GM12878 (cell line): Measurements from ENCODE around the gene IP6K3. TPM values are rescaled to one million over a fixed set of nuclear protein-coding genes. Genes with fewer than 3 reads are reported as not detected.

Source experiments
- ATAC-seq: fragments of 200-7000 bp; cut with Tn5 transposase; 3 replicates; pipeline ENCODE4 v1.9.1; 2020; ENCODE audit warnings: mild to moderate bottlenecking, moderate library complexity
- BruUV-seq: library from RNA; stranded (reverse); fragments of 400-500 nt; replicated peaks from 2 replicates; lab custom pipeline; 2021; lab: Mats Ljungman, UMichigan
- CTCF ChIA-PET: fragments of 300-600 bp; sonication (Branson Sonifier 250); formaldehyde crosslinking; extraction: SDS; loops from one replicate; lab custom pipeline; 2021; ENCODE audit warnings: inconsistent platforms; lab: Yijun Ruan, JAX
- POLR2A ChIA-PET: fragments of 350-600 bp; formaldehyde crosslinking; extraction: SDS; loops from one replicate; lab custom pipeline; 2021; ENCODE audit warnings: inconsistent platforms; lab: Charles Lee
- RAD21 ChIA-PET: fragments of 300-600 bp; sonication (Branson Sonifier 250); formaldehyde crosslinking; loops from one replicate; lab custom pipeline; 2023; ENCODE audit warnings: antibody characterized with exemption; ENCODE audit not compliant: unreplicated experiment; lab: Charles Lee
- SMC1A ChIA-PET: fragments of 300-600 bp; sonication (Branson Sonifier 250); formaldehyde crosslinking; loops from one replicate; lab custom pipeline; 2023; ENCODE audit not compliant: unreplicated experiment, uncharacterized antibody; lab: Charles Lee
- DNase-seq: peaks from one replicate; pipeline ENCODE4 v3.0.0-alpha.2; 2011; ENCODE audit warnings: low read depth, low spot score
- FAIRE-seq: peaks from 3 replicates; lab custom pipeline; 2011; peaks lifted over from hg19 to GRCh38; lab: Jason Lieb, UNC
- H2AFZ ChIP-seq: 2 replicates; pipeline ENCODE4 v1.6.0; 2011; ENCODE audit warnings: low read depth, low read length, control low read depth; ENCODE audit not compliant: control insufficient read depth
- H3K27ac ChIP-seq: 2 replicates; pipeline ENCODE4 v1.5.1; 2011; ENCODE audit warnings: control low read depth; ENCODE audit not compliant: control insufficient read depth, insufficient read depth
- H3K27me3 ChIP-seq, 2 experiments: replicated peaks in 1 of 2; 2 replicates each; pipeline versions ENCODE4 v1.6.0 to v1.6.1; 2011; ENCODE audit warnings: low read length in 1 of 2; ENCODE audit not compliant: control insufficient read depth in 2 of 2, insufficient read depth in 2 of 2
- H3K36me3 ChIP-seq, 2 experiments: 2 replicates each; pipeline ENCODE4 v1.5.1; 2011; ENCODE audit warnings: low read length in 1 of 2; ENCODE audit not compliant: control insufficient read depth in 2 of 2, insufficient read depth in 2 of 2
- H3K4me1 ChIP-seq: 2 replicates; pipeline ENCODE4 v1.6.1; 2011; ENCODE audit warnings: mild to moderate bottlenecking, low read length, moderate library complexity, mixed read lengths; ENCODE audit not compliant: control insufficient read depth, insufficient read depth
- H3K4me2 ChIP-seq: 2 replicates; pipeline ENCODE4 v1.6.0; 2011; ENCODE audit warnings: control low read depth; ENCODE audit not compliant: control insufficient read depth, insufficient read depth
- H3K4me3 ChIP-seq: fragments of 200-600 bp; sonication (generic); 2 replicates; pipeline ENCODE4 v1.5.1; 2016
- H3K79me2 ChIP-seq: 2 replicates; pipeline ENCODE4 v1.6.0; 2011; ENCODE audit warnings: low read length; ENCODE audit not compliant: control insufficient read depth, insufficient read depth
- H3K9ac ChIP-seq: 2 replicates; pipeline ENCODE4 v1.8.0; 2011; ENCODE audit warnings: low read length, control low read depth, mixed read lengths; ENCODE audit not compliant: control insufficient read depth, insufficient read depth
- H3K9me3 ChIP-seq: replicated peaks from 3 replicates; pipeline ENCODE4 v1.5.1; 2011; ENCODE audit warnings: mild to moderate bottlenecking, low read length; ENCODE audit not compliant: control insufficient read depth, insufficient read depth
- H4K20me1 ChIP-seq: 2 replicates; pipeline ENCODE4 v1.6.0; 2011; ENCODE audit not compliant: control insufficient read depth, insufficient read depth
- CEBPB ChIP-seq, 2 experiments: fragments of 150-350 bp in 1 of 2; IDR thresholded peaks; 2 replicates each; pipeline ENCODE4 v1.6.1; 2012 to 2014; ENCODE audit warnings: low read depth in 2 of 2, low read length in 2 of 2, borderline replicate concordance in 1 of 2, inconsistent platforms in 1 of 2
- CREB1 ChIP-seq: IDR thresholded peaks from 2 replicates; pipeline ENCODE4 v1.6.1; 2012; ENCODE audit warnings: low read depth, mild to moderate bottlenecking, inconsistent platforms
- NR2C2 ChIP-seq: IDR thresholded peaks from 2 replicates; pipeline ENCODE4 v1.6.1; 2011; ENCODE audit warnings: borderline replicate concordance, low read depth; ENCODE audit not compliant: control insufficient read depth, insufficient read length
- SIX5 ChIP-seq: IDR thresholded peaks from 2 replicates; pipeline ENCODE4 v1.6.1; 2011; ENCODE audit warnings: mild to moderate bottlenecking, low read depth, low read length, moderate library complexity; ENCODE audit not compliant: severe bottlenecking
- WGBS: methylation state at CpG from one replicate; pipeline ENCODE4 v1.1.6; 2016; ENCODE audit warnings: low lambda C conversion rate; ENCODE audit not compliant: insufficient replicate concordance, insufficient coverage; ENCODE audit errors: missing lambda C conversion rate; 5-methylcytosine and 5-hydroxymethylcytosine counted together
- in situ Hi-C: fragments of 300-500 bp; cut with MboI; formaldehyde crosslinking; loops from 9 replicates; pipeline ENCODE4 v1.14.3; 2018; ENCODE audit warnings: mixed read lengths
- intact Hi-C: fragments of 100-400 bp; cut with micrococcal nuclease; formaldehyde crosslinking; loops from one replicate; pipeline ENCODE4 v1.14.2; 2022; ENCODE audit not compliant: unreplicated experiment
- polyA plus RNA-seq, 11 experiments: library from polyadenylated mRNA; depleted of rRNA in 4 of 11; unstranded in 6 of 11; stranded (reverse) in 5 of 11; fragments of >200 nt; fragmentation: Nextera tagmentation in 4 of 11; fragmentation: Illumina TruSeq in 1 of 11; extraction: Ambion mirVana in 4 of 11; extraction: Trizol in 1 of 11; gene quantifications; 1 replicate in 1 of 11; 2 replicates in 10 of 11; pipeline versions ENCODE4 v1.2.1 to v1.2.3, GENCODE V29; 2011 to 2016; ENCODE audit warnings: inconsistent platforms in 2 of 11, missing spikeins in 2 of 11, low read depth in 1 of 11
- total RNA-seq, 4 experiments: library from RNA; depleted of rRNA in 3 of 4; stranded (reverse); fragments of >200 nt in 3 of 4; fragmentation: Illumina TruSeq in 1 of 4; extraction: Trizol in 1 of 4; gene quantifications; 2 replicates each; pipeline versions ENCODE4 v1.2.1 to v1.2.3, GENCODE V29; 2013 to 2021
- TF ChIP-seq, protein P1 (sequence below): fragments of 450-650 bp; IDR thresholded peaks from 2 replicates; pipeline ENCODE4 v1.6.1; 2017; ENCODE audit warnings: antibody characterized with exemption, mild to moderate bottlenecking, moderate library complexity

Gene IP6K3
- total and polyA plus RNA-seq, 10 of the 15 experiments (the other 5 are each of a cell fraction or from before 2014, with no cell fraction given) = 0.02 to 0.15 (median 0.09) TPM; not detected in 7

DNA sequence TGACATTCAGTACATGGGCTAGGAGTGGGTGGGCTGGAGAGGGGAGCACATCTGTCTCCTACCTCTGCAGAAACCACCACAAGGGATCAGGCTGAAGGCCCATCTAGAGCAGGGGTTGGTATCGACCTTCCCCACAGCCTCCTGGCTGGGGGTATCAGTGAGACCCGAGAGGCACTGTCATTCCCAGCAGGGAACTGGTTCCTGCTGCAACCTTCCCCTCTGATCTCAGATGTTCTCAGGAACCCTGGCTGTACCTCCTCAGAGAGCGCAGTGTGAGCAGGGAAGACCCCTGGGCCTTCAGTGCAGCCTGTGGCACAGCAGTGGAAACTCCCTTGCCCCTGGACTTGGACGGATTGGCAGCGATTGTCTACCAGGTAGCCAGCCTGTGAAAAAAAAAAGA lies 7.8 kb downstream of the IP6K3 start:
- Histone ChIP-seq H3K9ac (no peak overlapping the region), H2AFZ (no peak overlapping the region), H3K4me3 (no peak overlapping the region), H3K9me3 (no peaks in the 10 kb centered on the region), H3K79me2 (no peaks in the 10 kb centered on the region), H3K4me1 (no peaks in the 10 kb centered on the region), H3K36me3 (no peaks in the 10 kb centered on the region), H3K27me3 (no peaks in the 10 kb centered on the region; a peak in 1 of 4 replicates), H3K27ac (no peak overlapping the region), H4K20me1 (no peaks in the 10 kb centered on the region), H3K4me2 (no peak overlapping the region)
- POLR2A ChIA-PET = no interaction called here
- SMC1A ChIA-PET = interaction anchor here (0.8 kb wide), 1 partner anchor 24 kb away, joined by 3 read pairs; no protein-coding TSS in a partner anchor
- intact Hi-C loops = no loop called here
- TF ChIP-seq SIX5 = no peak
- no peak for TF ChIP-seq CREB1
- TF ChIP-seq, protein P1, sequence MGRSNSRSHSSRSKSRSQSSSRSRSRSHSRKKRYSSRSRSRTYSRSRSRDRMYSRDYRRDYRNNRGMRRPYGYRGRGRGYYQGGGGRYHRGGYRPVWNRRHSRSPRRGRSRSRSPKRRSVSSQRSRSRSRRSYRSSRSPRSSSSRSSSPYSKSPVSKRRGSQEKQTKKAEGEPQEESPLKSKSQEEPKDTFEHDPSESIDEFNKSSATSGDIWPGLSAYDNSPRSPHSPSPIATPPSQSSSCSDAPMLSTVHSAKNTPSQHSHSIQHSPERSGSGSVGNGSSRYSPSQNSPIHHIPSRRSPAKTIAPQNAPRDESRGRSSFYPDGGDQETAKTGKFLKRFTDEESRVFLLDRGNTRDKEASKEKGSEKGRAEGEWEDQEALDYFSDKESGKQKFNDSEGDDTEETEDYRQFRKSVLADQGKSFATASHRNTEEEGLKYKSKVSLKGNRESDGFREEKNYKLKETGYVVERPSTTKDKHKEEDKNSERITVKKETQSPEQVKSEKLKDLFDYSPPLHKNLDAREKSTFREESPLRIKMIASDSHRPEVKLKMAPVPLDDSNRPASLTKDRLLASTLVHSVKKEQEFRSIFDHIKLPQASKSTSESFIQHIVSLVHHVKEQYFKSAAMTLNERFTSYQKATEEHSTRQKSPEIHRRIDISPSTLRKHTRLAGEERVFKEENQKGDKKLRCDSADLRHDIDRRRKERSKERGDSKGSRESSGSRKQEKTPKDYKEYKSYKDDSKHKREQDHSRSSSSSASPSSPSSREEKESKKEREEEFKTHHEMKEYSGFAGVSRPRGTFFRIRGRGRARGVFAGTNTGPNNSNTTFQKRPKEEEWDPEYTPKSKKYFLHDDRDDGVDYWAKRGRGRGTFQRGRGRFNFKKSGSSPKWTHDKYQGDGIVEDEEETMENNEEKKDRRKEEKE = no peak
- no peak for TF ChIP-seq NR2C2
- no peak for TF ChIP-seq CEBPB (IDR thresholded peaks at IDR 0.05; ENCODE audit: borderline replicate concordance in 1 of 2, low read depth in 2 of 2, low read length in 2 of 2)
- DNase-seq (no peak), FAIRE-seq (no peak), ATAC-seq (no peak)
- in situ Hi-C loops = no loop called here
- CTCF ChIA-PET = no interaction called here
- RAD21 ChIA-PET = no interaction called here
- 28% methylated on average over 5 of the region's 5 CpGs for WGBS
- BruUV-seq = no TSS peak
